ENCODE results near the gene RNF125.
"Not testable (repeated sequence)": the region's sequence is repeated elsewhere in the genome, so short reads cannot be mapped to it uniquely, and the experiment has no call there.

The RNF125 gene

GRCh38 chr18:32010124-32010721 lies 8.4 kb upstream of the RNF125 start:
- no peak for TF ChIP-seq CTCF (IDR thresholded peaks at IDR 0.05; ENCODE audit: low read depth, low read length)
- DNase-seq (ENCODE audit: low read depth in 2 of 2) = peak in 1 of 2 donors; percentile 18
- no peak overlapping the region for H3K4me3 ChIP-seq (replicated peaks in 1 of 2; ENCODE audit: low read depth in 2 of 2, low read length in 2 of 2)

- no peak for TF ChIP-seq CTCF (IDR thresholded peaks at IDR 0.05; ENCODE audit: low read depth, low read length)
- DNase-seq (ENCODE audit: low read depth in 2 of 2) = no peak
- no peak overlapping the region for H3K4me3 ChIP-seq (replicated peaks in 1 of 2; ENCODE audit: low read depth in 2 of 2, low read length in 2 of 2)
Measured at GRCh38 chr18:32011193-32011592, 7.4 kb upstream of the RNF125 start.

- peak; percentile 29 to 37 for DNase-seq (ENCODE audit: low read depth in 2 of 2)
- H3K4me3 ChIP-seq (replicated peaks in 1 of 2; ENCODE audit: low read depth in 2 of 2, low read length in 2 of 2) = peak overlapping the region; percentile 57 to 58
- no peak for TF ChIP-seq CTCF (IDR thresholded peaks at IDR 0.05; ENCODE audit: low read depth, low read length)
Measured at GRCh38 chr18:32019251-32019948, 775 bp downstream of the RNF125 start.

GRCh38 chr18:32019949-32020625 lies 1.5 kb downstream of the RNF125 start:
- not testable (repeated sequence) for H3K4me3 ChIP-seq (replicated peaks in 1 of 2; ENCODE audit: low read depth in 2 of 2, low read length in 2 of 2); DNase-seq (ENCODE audit: low read depth in 2 of 2)

GRCh38 chr18:32021756-32022564 lies 3.3 kb downstream of the RNF125 start:
- H3K4me3 ChIP-seq (replicated peaks in 1 of 2; ENCODE audit: low read depth in 2 of 2, low read length in 2 of 2) = no peak overlapping the region
- DNase-seq (ENCODE audit: low read depth in 2 of 2) = no peak
- TF ChIP-seq CTCF (IDR thresholded peaks at IDR 0.05; ENCODE audit: low read depth, low read length) = no peak

GRCh38 chr18:32025744-32026143 lies 7.1 kb downstream of the RNF125 start:
- DNase-seq (ENCODE audit: low read depth in 2 of 2) = no peak
- TF ChIP-seq CTCF (IDR thresholded peaks at IDR 0.05; ENCODE audit: low read depth, low read length) = no peak
- no peak overlapping the region for H3K4me3 ChIP-seq (replicated peaks in 1 of 2; ENCODE audit: low read depth in 2 of 2, low read length in 2 of 2)

Measured in cardiac fibroblast (primary cell).